Activated effector memory CD4-positive, alpha-beta T cell treated with anti-CD3 and anti-CD28 coated beads, Interleukin-2, amount 50 U/mL, for 16 hours (primary cell): Measurements from ENCODE around the gene MAP2K1.

ENCODE experiments used
- DNase-seq: peaks from one replicate; pipeline ENCODE4 v3.0.0-alpha.2; 2020

Gene MAP2K1

DNA sequence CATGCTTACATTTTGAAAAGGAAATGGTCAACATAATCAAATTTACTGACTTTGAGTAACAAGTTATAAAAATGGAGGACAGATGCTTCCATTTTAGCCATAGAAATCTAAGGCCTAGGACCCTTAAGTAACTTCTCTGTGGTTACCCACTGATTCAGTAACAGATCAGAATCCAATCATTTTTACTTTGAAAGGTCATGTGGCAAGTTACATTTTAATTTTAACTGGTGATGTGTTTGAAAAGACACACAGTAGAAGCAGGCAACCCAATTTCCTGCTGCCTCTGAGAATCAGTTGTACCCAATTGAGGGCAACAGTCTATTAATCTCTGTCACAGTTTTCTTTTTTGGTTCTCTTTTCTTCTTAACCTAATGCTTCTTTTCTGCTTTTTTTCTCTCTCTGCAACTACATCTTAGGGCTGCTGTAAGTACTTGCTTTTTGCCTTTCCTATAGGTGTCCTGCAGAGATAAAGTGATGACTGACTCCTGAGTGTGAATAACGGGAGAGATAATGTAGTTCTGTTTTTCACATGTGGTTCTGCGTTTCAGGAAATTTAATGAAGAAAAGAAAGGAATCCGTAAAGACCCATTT, 121.7 kb downstream of the MAP2K1 start:
- no peak for DNase-seq

DNA sequence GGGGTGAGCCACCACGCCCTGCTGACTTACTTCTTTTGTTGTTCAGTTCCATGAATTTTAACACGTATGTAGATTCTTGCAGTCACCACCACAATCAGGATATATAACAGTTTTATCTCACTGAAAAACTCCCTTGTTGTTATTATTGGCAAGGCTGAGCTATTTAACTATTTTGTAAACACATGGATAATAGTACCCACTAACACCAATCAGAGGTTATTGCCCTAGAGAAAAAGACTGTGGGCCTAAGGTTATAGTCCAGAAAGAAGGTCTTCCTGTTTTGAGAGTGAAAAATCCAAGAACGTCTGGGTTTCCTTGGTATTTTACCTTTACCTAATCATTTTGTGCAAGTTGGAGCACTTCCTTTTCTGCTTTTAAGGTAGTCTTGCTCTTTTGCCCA, 127.9 kb downstream of the MAP2K1 start:
- no peak for DNase-seq

DNA sequence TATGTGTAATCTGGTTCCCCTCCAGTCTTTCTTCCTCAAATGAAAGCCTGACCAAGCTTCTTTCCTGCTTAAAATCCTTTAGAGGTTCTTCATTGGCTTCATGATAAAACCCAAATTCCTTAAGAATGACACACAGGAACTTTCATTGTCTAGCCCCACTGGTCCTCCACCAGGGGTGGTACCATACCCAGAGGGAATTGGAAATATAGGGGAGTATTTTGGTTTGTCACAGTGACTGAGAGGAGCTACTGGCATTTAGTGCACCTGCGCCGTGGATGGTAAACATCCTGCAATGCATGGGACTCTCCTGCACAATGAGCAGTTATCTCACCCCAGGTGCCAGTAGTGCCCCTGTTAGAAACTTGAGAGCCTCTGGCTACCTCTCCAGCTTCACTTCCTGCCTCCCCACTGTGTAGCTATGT, 129.2 kb downstream of the MAP2K1 start:
- DNase-seq: no peak

DNA sequence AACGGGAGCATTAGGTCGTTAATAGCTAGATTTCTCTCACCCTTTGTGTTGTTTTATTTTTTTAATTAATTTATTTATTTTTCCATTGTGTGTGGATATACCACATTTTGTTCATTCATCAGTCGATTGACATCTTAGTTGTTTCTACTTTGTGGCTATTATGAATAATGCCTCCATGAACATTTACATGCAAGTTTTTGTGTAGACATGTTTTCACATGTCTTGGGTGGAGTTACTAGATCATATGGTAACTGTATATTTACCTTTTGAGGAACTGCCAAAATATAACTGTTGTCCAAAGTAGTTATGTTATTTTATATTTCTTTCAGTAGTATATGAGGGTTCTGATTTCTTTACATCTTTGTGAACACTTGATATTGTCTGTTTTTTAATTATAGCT, 137.2 kb downstream of the MAP2K1 start:
- DNase-seq: no peak

DNA sequence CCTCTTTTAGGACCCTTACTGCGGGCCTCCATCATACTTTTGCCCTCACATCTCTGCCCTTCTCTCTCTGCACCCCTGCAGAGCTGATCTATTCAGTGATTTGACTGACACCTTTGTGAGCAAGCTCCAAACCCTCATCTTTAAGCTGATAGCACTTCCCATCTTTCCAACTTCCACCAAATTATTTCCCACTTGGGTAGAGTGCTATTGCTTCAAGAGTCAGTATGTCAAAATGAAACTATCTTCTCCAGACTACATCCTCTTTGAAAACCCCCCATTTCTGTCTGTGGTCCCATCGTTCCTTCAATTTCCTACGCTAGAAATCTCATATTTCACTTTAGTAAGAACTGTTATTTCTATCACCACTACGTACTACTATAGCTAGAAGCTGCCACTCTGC, 138.1 kb downstream of the MAP2K1 start:
- no peak for DNase-seq

DNA sequence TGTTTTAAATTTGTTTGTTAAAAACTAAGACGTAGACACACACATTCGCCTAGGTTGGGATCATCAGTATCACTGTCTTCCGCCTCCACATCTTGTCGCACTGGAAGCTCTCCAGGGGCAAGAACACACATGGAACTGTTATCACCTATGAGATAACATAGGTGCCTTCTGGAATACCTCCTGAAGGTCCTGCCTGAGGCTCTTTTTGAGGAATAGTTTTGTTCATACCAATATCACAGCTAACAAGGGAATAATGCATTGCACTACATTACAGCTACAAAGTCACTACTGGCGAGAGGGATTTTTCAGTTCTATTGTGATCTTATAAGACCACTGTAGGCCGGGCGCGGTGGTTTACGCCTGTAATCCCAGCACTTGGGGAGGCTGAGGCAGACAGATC, 148.3 kb downstream of the MAP2K1 start:
- no peak for DNase-seq
